Tibial nerve (tissue), 4 donors: ENCODE results near the gene PPP2R2C. TPM values are rescaled to one million over a fixed set of nuclear protein-coding genes. Genes with fewer than 3 reads are reported as not detected.

ENCODE experiments used
- DNase-seq, 2 donors: peaks; one replicate each; pipeline ENCODE4 v3.0.0-alpha.2; 2019; ENCODE audit warnings: low spot score in 2 of 2
- H3K27ac ChIP-seq, 4 donors: fragments of 200-600 bp; sonication (generic) in 3 of 4; one replicate each; pipeline ENCODE4 v1.5.1; 2017 to 2019; ENCODE audit warnings: mild to moderate bottlenecking in 1 of 4
- H3K27me3 ChIP-seq, 2 donors: fragments of 200-600 bp; sonication (generic) in 1 of 2; one replicate each; pipeline versions ENCODE4 v1.5.1 to v1.6.0; 2017 to 2019
- H3K36me3 ChIP-seq, 3 donors: fragments of 200-600 bp; sonication (generic); one replicate each; pipeline ENCODE4 v1.5.1; 2018 to 2019
- H3K4me1 ChIP-seq, 4 donors: fragments of 200-600 bp; sonication (generic) in 3 of 4; one replicate each; pipeline ENCODE4 v1.5.1; 2017 to 2019
- H3K4me3 ChIP-seq, 4 donors: fragments of 200-600 bp; sonication (generic) in 3 of 4; one replicate each; pipeline ENCODE4 v1.5.1; 2017 to 2019; ENCODE audit warnings: mild to moderate bottlenecking in 1 of 4, moderate library complexity in 1 of 4
- H3K9me3 ChIP-seq, 4 donors: fragments of 200-600 bp; sonication (generic) in 3 of 4; one replicate each; pipeline ENCODE4 v1.5.1; 2017 to 2019
- CTCF ChIP-seq, 5 experiments: fragments of 200-600 bp in 3 of 5; fragments of 450-650 bp in 2 of 5; sonication (generic) in 3 of 5; IDR thresholded peaks; one replicate each; pipeline ENCODE4 v1.5.1; 2016 to 2019; ENCODE audit warnings: antibody characterized with exemption in 5 of 5, mild to moderate bottlenecking in 3 of 5, moderate library complexity in 2 of 5
- EP300 ChIP-seq, 2 donors: sonication (generic); formaldehyde crosslinking; IDR thresholded peaks; one replicate each; pipeline ENCODE4 v1.6.1; 2017; ENCODE audit warnings: antibody characterized with exemption in 2 of 2, mild to moderate bottlenecking in 1 of 2
- POLR2A ChIP-seq, 2 donors: fragments of 450-650 bp; IDR thresholded peaks; one replicate each; pipeline ENCODE4 v1.6.1; 2017; ENCODE audit warnings: antibody characterized with exemption in 2 of 2, mild to moderate bottlenecking in 2 of 2, moderate library complexity in 2 of 2
- WGBS, 2 donors: methylation state at CpG; one replicate each; pipeline ENCODE4 v1.1.5; 2018; 5-methylcytosine and 5-hydroxymethylcytosine counted together
- total RNA-seq, 4 donors: library from RNA; depleted of rRNA; stranded (reverse); fragments of >200 nt; gene quantifications; one replicate each; pipeline ENCODE4 v1.1.0, GENCODE V29; 2016

PPP2R2C gene
- total RNA-seq, 4 donors from 2014 or later = under 0.01 to 0.66 (median 0.42) TPM; not detected in 1

DNA sequence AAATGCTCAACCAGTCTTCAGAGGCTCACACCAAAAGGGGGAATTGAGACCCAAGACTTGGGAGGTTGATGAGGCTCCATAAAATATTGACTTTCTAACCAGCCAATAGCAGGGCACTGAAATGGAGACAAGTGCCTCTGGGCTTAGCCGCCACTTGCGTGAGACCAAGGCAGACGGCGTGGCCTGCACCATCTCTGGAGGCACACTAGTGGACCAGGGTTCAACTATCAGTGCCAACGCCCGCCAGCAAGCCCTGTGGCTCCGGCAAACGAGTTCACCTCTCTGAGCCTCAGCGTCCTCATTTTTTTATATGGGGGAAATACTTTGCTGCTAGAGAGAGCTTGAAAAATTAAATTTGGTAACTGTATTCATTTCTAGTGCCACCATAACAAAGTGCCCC is 50.3 kb downstream of the PPP2R2C start:
- DNase-seq = no peak
- Histone ChIP-seq H3K27ac (no peak overlapping the region), H3K36me3 (no peaks in the 10 kb centered on the region), H3K9me3 (peaks cover 0 to 3% (median 0%) of the 10 kb centered on the region in 4 donors), H3K4me1 (no peaks in the 10 kb centered on the region), H3K4me3 (no peak overlapping the region), H3K27me3 (no peaks in the 10 kb centered on the region)
- WGBS, 2 donors = 87 to 94% methylated on average over 9 of the region's 9 CpGs
- TF ChIP-seq CTCF (IDR thresholded peaks at IDR 0.05) (no peak), POLR2A (IDR thresholded peaks at IDR 0.05) (no peak), EP300 (IDR thresholded peaks at IDR 0.05) (no peak)

- Histone ChIP-seq H3K4me1 (no peaks in the 10 kb centered on the region), H3K27ac (no peak overlapping the region), H3K27me3 (no peaks in the 10 kb centered on the region), H3K4me3 (no peak overlapping the region), H3K36me3 (no peaks in the 10 kb centered on the region), H3K9me3 (peaks cover 0 to 3% (median 0%) of the 10 kb centered on the region in 4 donors)
- no peak for DNase-seq
- TF ChIP-seq EP300 (IDR thresholded peaks at IDR 0.05) (no peak), CTCF (IDR thresholded peaks at IDR 0.05) (no peak), POLR2A (IDR thresholded peaks at IDR 0.05) (no peak)
- WGBS, 2 donors = 88 to 96% methylated on average over 18 of the region's 18 CpGs
Observed at GRCh38 chr4:6421397-6421796, 51.0 kb downstream of the PPP2R2C start.

- H3K4me3 ChIP-seq = no peak overlapping the region
- 88 to 93% methylated on average over 3 to 6 of the region's 6 CpGs for WGBS, 2 donors
- H3K9me3 ChIP-seq = peaks cover 0 to 3% (median 0%) of the 10 kb centered on the region in 4 donors
- H3K27ac ChIP-seq = no peak overlapping the region
- no peak for DNase-seq
- TF ChIP-seq EP300 (IDR thresholded peaks at IDR 0.05) = no peak
- no peak for TF ChIP-seq CTCF (IDR thresholded peaks at IDR 0.05)
- no peak for TF ChIP-seq POLR2A (IDR thresholded peaks at IDR 0.05)
- H3K27me3 ChIP-seq = no peaks in the 10 kb centered on the region
- H3K4me1 ChIP-seq = no peaks in the 10 kb centered on the region
- H3K36me3 ChIP-seq = no peaks in the 10 kb centered on the region
Observed at GRCh38 chr4:6420972-6421371, 51.4 kb downstream of the PPP2R2C start.

DNA sequence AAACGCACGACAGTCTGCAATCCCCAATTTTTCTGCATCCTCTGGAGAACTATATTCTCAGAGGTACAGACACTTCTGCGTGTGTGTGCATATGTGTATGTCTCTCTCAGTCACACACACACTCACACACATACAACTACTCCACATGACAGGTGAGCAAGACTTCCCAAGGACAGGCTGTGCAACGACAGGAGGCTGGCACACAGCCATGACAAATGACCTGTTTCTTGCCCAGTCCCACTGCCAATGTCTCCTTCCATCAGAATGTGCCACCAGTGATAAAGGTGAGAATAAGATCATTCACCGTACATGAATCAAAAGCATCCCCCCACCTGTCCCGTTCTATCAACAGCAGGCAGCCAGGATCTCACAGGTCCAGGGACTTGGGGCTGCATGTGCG is 52.4 kb downstream of the PPP2R2C start:
- H3K4me3 ChIP-seq = no peak overlapping the region
- no peak for TF ChIP-seq POLR2A (IDR thresholded peaks at IDR 0.05)
- TF ChIP-seq EP300 (IDR thresholded peaks at IDR 0.05) = no peak
- no peak for TF ChIP-seq CTCF (IDR thresholded peaks at IDR 0.05)
- WGBS, 2 donors = 86 to 87% methylated on average over 7 of the region's 7 CpGs
- no peaks in the 10 kb centered on the region for H3K36me3 ChIP-seq
- peaks cover 0 to 3% (median 0%) of the 10 kb centered on the region in 4 donors for H3K9me3 ChIP-seq
- no peaks in the 10 kb centered on the region for H3K27me3 ChIP-seq
- no peak for DNase-seq
- H3K4me1 ChIP-seq = no peaks in the 10 kb centered on the region
- no peak overlapping the region for H3K27ac ChIP-seq

GRCh38 chr4:6419452-6420028 is 52.9 kb downstream of the PPP2R2C start:
- DNase-seq = no peak
- no peaks in the 10 kb centered on the region for H3K27me3 ChIP-seq
- WGBS, 2 donors = 33 to 47% methylated on average over 6 of the region's 6 CpGs
- TF ChIP-seq EP300 (IDR thresholded peaks at IDR 0.05) (no peak), CTCF (IDR thresholded peaks at IDR 0.05) (no peak), POLR2A (IDR thresholded peaks at IDR 0.05) (no peak)
- H3K4me3 ChIP-seq = no peak overlapping the region
- peaks cover 0 to 3% (median 0%) of the 10 kb centered on the region in 4 donors for H3K9me3 ChIP-seq
- no peaks in the 10 kb centered on the region for H3K4me1 ChIP-seq
- no peaks in the 10 kb centered on the region for H3K36me3 ChIP-seq
- H3K27ac ChIP-seq = no peak overlapping the region
